HG03097 (cell line): ENCODE data around the gene NKX1-2.
A peak's percentile ranks its signal among the peaks of the same experiment; 100 is the strongest.

Experiments used
- ATAC-seq: cut with Tn5 transposase; IDR thresholded peaks from one replicate; pipeline ENCODE4 v1.9.1; 2021; ENCODE audit not compliant: unreplicated experiment, low FRiP score

NKX1-2 gene

GRCh38 chr10:124476043-124476725 is 26.3 kb upstream of the NKX1-2 start:
- ATAC-seq = no peak

GRCh38 chr10:124474514-124475070 is 24.8 kb upstream of the NKX1-2 start:
- no peak for ATAC-seq

DNA sequence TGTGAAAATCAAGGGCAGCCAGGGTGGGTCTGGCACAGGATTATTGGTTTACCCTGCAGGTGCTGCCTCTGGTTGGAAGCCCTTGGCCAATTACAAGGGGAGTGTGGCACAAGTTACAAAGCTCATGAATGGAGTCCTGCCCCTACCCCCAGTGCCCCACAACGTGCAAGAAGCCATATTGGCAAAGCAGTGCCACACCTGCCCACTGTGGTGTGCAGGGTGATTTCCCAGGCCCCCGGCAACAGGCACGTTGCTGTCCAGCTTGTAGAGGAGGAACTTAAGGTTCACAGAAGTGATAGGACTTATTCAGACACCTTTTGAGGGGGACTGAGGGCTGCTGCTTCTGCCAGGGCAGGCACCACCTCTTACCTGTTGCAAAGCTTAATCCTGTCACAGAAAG is 23.2 kb upstream of the NKX1-2 start:
- ATAC-seq = no peak

GRCh38 chr10:124472071-124472470 is 22.2 kb upstream of the NKX1-2 start:
- ATAC-seq = no peak

- ATAC-seq = no peak
These were observed 21.0 kb upstream of the NKX1-2 start for GRCh38 chr10:124470544-124471434.

DNA sequence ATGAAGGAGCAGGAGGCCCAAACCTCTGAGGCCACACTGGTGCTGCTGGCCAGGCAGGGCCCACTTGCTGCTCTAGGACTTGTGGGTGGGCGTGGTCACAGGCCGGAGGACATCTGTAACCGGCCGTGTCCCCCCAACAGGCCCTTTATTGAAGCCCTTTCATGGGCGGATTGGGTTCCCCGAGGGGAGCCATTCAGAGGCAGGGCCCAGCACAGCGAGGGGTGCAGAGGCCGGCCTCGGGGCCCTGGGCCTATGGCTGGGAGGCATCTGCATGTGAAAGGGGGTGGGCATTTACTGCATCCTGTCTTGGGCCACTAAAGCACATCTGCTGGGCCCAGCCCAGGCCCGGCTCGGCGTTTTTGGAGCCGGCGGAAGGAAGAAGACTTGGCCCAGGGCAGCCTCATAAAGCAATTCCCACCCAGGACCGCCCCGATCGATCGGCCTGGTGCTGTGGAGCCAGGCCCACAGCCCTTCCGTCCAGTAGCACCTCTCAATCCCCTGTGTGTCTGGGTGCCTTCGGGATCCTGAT is 20.2 kb upstream of the NKX1-2 start:
- ATAC-seq = no peak

GRCh38 chr10:124468624-124469023 is 18.8 kb upstream of the NKX1-2 start:
- ATAC-seq = no peak

GRCh38 chr10:124467165-124467564 is 17.3 kb upstream of the NKX1-2 start:
- no peak for ATAC-seq

DNA sequence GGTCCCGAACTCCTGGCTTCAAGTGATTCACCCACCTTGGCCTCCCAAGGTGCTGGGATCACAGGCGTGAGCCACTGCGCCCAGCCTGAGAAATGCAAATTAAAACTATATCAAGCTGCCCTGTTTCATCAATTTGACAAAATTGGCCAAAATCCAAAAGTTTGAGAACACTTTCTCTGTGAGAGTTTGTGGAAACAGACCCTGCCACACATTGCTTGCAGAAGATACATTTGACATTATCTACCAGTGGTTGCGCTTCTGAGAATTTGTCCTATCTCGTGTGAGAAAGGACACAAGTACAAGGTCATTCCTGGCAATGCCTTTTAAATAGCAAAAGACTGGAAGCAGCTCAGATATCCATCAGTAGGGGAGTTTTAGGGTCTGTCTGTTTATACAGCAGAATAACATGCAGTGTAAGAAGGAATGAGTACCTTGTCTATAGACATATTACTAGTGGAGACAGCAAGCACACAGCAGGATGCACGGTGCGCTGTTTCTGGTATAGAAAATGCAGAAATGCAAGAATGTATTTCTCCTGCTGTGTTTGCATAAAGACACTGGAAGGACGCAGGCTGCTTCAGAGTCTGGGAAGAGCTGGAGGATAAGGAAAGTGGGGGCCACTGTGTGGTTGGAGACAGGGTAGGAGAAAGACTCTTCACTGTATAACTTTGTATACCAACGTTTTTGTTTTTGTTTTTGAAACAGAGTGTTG is 16.1 kb upstream of the NKX1-2 start:
- no peak for ATAC-seq

- no peak for ATAC-seq
These were observed 15.4 kb upstream of the NKX1-2 start for GRCh38 chr10:124465003-124465776.

- no peak for ATAC-seq
These were observed 14.5 kb upstream of the NKX1-2 start for GRCh38 chr10:124464028-124464965.

GRCh38 chr10:124462348-124462695 is 12.5 kb upstream of the NKX1-2 start:
- no peak for ATAC-seq

DNA sequence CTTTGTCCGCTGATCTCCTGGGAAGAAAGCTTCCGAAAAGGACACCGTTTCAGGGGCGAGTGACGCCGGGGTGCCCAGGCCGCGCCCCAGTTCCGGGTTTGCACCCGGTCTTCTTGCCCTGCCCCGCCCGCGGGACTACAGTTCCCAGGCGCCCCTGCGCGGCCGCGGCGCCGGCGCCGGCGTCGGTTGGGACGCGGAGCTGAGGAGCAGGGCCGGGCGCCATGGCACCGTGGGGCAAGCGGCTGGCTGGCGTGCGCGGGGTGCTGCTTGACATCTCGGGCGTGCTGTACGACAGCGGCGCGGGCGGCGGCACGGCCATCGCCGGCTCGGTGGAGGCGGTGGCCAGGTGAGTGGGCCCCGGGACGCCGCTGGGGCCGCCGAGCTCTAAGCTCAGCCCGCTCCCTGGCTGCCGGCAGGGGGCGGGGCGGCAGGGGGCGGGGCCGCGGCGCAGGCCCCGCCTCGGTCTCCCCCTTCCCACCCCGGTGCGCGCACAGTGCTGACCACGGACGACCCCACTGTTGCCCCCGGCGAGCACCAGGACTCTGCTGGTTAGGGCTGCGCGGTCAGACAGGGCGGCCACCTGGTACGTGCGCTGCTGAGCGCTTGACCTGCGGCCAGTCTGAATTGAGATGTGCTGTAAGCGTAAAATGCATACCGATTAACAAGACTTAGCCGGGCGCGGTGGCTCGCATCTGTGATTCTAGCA is 12.0 kb upstream of the NKX1-2 start, which contains the start of gene LHPP:
Gene LHPP (plus strand): TSS at position 182 of the 706 bp plus-strand sequence. CDS start 40 bp downstream, at position 222.
- peak; percentile 92 for ATAC-seq

DNA sequence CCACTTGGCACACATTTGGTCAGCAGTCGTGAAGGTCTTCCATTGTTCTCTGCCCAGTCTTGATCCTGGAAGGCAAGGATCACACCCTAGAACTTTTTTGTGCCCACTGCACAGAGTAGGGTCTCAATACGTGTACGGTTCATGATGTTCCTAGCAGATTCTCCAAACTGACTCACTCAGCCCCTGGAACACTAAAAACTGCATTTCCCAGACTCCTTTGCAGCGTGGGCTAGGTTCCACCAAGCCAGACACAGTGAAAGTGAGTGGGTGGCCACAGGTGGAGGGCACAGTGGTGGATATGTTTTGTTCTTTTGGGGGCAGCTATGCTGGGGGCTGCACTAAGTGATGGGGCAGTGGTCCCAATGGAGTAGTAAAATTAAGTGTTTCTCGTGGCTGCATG is 10.3 kb upstream of the NKX1-2 start:
- ATAC-seq = no peak

- no peak for ATAC-seq
These were observed 9.6 kb upstream of the NKX1-2 start for GRCh38 chr10:124459395-124459794.

- ATAC-seq = no peak
These were observed 9.1 kb upstream of the NKX1-2 start for GRCh38 chr10:124458889-124459288.

DNA sequence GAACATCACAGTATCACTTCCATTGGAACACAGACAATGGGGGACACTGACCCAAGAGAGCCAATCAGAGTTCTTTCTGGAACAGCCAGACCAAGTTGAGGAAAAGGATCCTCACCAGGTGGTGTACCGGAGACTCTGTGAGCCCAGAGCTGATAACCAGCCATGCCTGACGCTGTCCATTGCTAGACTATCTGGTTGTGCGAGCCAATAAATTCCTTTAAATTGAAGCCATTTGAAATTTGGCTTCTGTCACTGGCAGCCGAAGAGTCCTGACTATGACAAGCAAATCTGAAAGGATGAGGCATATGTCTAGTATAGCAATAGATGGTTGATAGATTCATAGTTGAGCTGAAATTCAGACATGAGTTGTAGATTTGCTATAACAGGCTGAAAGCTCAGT is 8.6 kb upstream of the NKX1-2 start:
- ATAC-seq = no peak

DNA sequence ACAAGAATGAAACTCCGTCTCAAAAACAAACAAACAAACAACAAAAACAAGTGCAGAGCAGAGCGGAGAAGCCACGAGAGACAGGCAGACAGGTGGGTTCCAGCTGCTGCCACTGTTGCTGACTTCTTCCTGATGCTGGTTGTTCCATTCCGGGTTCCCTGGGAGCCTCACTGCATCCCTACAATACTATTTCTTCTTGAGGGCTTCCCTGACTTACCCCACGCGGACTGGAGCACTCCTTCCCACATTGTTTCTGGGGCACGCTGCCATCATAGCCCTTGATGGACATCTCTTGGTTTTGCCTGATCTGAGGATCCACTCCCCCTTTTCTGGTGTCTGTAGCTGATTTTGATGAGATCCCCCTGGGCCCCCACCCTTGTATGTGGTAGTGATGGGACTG is 5.6 kb upstream of the NKX1-2 start:
- ATAC-seq = no peak
